ENCODE results near the gene RNF5.
"Not testable (repeated sequence)": the region's sequence is repeated elsewhere in the genome, so short reads cannot be mapped to it uniquely, and the experiment has no call there.

Gene RNF5

DNA sequence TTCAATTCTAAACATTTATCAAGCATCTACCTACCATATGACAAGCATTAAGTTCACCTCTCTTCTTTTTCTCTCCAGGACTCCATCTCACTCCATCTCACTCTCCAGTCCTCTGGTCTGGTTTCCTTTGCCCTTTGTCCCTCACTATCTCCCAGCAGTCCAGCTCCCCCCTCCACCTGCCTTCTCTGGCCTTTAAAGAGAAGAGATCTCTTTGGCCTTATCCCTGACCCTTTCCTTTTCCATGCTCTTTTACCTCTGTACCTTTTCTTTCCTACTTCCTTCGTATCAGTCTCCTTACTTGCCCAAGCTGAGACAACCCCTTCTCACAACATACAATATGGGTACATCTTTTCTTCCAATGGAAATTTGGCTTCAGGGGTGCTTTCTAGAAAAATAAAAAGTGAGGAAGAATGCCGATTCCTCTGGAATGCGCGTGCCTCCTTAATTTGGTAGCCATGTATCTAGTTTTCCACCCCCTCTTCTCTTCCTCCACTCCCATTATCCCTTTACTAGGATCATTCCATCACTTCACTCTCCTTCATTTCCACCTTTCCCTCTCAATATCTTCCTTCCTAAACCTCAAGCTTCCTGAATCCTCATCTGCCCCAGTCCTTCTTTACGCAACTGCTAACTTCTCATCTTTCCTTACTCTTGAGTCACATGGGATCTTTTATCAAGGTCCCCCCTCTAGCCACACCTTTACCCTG is 1.6 kb upstream of the RNF5 start:
- DNase-seq, result no peak

DNA sequence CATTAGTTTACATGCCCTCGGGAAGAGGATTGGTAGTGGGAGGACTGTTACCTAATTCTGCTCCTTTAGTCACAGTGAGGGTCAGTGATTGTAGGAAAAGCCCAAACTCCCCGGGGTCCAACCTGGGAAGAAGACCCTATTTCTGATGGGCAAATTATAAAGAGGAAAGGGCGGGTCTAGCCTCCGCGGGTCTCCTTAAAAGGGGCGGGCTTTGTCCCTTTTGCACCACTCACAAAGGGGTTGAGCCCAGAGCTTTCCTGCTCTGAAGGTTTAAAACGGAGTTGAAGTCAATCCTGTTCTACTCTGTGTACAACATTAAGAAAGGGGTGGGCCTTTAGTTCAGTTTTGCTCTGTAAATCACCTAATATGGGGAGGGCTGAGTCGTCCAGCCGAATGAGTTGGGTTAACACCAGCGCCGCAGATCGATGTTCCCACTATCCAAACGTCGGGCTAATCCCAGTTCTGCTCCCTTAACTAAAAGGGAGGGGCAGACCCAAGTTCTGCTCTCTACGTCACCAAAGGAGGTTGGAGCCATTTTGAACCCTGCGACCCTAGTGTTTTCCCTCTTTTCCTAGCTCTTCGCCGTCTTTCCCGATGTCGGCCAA is 920 bp upstream of the RNF5 start:
- peak; percentile 86 for DNase-seq

DNA sequence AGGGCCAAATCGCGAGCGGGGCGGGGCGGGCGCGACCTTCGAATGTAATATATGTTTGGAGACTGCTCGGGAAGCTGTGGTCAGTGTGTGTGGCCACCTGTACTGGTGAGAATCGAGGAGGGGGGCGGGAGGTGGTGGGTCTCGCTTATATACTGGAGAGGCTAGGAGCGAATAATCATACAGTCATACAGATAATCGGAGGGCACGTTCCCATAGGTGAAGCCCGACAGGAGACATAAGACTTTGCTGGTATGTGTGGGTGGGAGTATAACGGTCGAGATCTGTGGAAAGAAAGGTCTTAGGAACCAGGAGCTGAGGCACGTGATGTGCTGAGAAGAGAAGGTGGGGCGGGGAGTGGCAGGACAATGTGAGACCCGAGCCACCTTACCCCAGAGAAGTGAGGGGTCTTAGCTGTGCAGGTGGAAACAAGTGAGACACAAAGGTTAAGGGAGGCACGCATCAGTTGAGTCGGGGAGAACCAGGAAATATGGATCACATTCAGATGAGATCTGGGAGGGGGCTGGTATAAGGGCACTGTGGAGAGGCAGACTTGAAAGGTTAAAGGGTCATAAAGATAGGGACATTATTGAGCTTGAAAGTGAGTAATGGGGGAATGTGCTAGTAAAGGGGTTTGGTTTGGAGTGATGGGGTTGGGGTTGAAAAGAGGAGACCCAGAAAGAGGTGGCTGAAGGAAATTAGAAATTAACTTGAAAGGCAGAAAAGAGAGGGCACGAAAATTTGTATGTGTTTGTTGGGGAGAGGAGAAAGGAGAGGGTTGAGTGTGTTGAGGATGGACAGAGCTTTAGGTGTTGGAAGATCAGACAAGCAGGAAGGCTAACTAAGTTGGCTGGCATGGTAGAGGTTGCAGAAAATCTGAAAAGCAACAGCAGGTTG is 589 bp downstream of the RNF5 start:
- DNase-seq, result no peak

DNA sequence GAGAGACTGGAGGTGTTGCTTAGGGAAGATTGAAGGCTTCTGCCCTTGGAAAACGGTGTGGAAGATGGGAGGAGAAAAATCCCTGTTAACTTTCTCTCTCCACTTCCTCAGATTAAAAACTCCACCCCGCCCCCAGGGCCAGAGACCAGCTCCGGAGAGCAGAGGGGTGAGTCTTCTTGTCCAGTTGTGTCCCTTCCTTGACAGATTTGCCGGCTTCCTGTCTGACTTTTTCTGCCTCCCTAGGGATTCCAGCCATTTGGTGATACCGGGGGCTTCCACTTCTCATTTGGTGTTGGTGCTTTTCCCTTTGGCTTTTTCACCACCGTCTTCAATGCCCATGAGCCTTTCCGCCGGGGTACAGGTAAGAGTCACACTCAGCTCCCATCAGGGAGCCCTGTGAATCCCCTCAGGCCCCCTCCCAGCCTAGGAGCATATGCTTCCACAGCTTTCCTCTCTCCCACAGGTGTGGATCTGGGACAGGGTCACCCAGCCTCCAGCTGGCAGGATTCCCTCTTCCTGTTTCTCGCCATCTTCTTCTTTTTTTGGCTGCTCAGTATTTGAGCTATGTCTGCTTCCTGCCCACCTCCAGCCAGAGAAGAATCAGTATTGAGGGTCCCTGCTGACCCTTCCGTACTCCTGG is 1.7 kb downstream of the RNF5 start:
- DNase-seq, result no peak

DNA sequence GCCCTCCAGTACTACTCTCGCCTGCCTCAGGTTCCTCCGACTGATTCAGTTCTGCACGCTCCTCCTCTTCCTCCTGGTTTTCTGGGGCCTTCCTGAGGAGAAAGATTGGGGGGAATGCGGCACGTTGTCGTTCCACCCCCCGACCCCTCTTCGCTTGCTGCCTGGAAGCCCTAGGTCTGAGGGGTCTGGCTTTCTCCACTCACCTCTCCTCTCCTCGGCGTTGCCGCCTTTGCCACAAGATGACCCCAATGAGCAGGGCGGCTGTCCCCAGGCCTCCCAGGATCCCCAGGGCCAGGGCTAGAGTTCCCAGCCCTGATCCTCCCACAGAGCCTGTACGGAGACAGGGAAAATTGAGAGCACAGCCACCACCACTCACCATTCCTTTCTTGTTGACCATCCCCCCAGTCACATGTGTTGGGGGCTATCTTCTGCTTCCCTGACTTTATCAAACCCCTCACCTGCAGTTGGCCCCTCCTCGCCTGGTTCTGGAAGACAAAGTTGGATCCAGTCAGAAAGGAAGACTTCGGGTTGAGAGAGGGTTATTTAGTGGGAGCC is 3.0 kb downstream of the RNF5 start:
- DNase-seq, result no peak

DNA sequence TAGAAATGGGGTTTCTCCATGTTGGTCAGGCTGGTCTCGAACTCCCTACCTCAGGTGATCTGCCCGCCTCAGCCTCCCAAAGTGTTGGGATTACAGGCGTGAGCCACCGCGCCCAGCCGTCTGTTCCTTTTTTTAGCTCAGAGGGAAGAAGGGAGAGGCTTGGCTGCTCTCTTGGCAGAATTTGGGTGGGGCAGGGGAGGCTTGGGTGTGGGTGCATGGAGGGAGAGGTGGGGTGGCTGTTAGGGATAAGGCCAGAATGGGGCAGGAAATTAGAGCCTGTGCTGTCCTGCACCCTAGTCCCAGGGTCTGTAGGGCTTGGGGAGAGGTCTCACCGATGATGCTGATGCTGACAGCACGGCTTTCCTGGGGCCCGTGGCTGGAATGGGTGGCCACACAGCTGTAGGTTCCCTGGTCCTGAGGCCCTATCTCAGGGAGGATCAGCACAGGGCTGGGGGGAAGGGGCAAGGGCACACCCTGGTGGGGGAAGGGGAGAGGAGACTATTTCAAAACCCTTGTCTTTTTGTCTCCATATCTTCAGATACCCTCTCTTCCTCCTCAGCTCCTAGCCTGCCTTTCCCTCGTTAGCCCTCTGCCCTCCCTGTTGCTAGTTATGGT is 3.8 kb downstream of the RNF5 start:
- DNase-seq, result no peak

DNA sequence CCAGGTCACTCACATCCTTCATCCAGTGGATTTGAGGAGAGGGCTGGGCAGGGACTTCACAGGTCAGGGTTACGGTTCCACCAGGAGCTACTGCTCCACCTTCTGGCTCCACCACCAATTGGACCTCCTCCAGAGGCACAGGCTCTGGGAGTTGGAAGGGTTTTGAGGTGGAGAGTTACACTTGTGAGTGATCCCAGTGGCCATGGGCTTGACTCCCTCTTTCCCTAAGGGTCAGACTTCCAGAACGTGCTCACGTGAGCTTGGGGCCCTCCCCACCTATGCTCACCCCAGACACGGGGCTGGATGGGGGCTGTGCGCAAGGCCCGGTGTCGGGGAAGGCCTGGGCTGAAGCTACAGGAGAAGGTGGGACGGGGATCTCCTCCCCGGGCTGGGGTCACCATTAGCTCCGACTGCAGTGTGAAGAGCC is 4.4 kb downstream of the RNF5 start:
- no peak for DNase-seq

DNA sequence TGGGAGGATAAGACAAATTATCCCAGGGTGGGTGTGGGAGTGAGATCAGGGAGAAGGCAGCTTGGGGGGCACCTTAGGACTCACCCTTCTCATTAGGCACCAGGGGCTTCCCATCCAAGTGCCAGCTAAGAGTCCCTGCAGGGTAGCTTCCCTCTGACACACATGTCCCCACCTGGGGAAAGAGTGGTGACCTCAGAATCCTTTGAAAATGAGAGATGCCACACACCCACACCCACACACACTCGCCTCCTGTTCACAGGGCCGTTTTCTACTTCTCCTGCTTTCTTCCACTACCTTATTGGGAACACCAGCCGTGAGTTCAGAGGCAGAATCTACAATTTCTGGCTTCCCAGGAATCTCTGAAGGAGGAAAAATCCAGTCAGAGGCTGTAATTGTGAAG is 4.8 kb downstream of the RNF5 start:
- no peak for DNase-seq

DNA sequence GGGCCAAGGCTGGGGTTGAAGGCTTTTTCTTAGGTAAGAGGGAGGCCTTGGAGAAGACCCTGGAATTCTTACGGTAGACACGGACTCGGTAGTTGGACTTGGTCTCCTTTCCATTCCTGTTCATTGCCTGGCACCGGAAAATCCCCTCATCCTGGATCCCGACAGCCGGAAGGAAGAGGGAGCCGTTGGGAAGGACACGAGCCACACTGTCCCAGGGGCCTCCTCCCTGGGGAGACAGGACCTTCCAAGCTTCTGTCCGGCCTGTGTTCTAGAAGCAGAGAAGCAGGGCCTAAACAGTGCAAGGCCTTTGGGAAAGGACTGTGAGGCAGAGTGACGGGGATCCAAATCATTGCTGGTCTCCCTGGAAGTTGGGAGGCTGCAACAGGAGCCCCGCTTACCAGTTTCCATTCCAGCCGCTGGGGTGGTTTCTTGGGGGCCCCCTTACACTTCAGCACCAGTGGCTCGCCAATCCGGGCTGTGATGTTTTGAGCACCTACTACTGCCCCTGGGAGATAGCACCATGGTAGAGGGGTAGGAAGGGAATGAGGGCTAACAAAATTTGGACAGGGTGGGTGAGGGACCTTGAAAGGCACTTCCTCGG is 5.4 kb downstream of the RNF5 start:
- no peak for DNase-seq

DNA sequence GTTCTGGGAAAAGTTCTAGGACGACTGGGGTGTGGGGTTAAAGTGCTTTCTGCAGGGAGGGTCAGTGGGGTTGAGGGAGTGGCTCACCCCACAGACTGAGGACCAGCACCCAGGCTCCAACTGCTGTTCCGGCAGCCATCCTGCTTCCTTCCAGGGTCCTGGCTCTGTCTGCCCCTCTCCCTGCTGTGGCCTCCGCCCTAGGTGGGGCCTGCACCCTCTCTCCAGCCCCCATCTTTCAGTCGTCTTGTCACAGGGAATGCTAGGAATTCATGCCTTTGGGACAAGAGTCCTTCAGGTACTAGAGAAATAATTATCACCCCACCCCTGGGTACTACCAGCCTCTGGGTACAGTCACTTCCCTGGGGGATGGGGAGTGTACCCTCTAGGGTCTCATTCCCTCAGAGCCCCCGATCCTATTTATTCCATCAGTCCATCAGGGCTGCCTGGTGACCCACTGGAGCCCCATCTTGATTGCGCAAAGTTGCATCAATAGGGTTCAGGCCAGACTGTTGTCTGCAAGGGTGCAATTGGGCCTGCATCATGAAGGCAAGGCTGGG is 6.0 kb downstream of the RNF5 start, which contains the start of gene AGER:
AGER (minus strand) TSS at position 170 of the 557 bp plus-strand sequence; CDS start at position 139, 31 bp downstream.
- no peak for DNase-seq

DNA sequence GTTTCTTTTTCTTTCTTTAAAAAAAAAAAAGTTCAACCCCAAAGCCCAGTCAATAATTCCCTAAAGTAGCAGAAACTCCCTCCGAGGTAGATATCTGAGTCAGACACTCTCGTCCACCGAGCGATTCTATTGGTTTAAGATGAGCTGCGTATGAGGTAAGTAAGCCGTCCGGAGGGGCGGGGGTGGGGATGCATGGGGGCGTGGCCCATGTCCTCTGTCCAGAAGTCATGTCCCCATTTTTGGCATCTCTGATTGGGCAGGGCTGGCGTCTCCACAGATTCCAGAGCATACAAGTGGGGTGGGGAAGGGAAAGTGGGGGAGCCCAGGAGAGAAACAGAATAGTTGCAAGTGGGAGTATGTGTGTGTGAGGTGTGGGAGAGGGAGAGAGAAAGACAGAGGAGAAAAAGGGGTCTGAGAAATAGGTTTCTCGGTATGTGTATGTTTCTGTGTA is 7.5 kb downstream of the RNF5 start:
- not testable (repeated sequence) for DNase-seq

DNA sequence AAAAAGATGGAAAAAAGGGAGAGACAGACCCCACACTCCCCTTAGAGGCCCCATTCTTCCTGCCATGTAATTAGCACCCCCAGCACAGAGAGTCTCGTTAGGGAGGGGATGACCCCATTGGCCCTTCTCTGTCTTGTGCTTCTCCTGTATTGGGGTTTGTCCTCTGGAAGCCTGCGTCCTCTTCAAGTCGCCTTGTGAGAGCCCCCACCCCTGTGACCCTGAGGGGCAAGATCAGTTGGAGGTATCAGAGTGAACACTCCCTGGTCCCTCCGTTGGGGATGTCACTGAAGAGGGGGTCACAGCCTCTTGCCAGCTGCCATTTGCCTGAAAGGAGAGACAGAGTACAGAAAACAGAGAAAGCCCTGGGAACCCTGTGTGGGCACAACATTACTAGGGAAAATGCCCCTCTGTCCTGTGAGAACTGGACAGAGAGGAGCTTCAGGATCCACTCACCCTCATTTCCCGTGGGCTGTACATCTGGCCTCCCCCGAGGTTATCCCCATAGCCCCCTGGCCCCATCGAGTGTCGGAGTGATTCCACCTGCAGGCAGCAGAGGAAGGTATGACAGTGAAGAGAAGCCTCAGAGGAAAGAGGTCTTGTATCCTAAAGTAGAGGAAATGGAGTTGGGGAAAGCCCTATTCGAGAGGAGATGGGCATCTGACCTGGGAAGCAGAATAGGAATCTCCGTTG is 8.1 kb downstream of the RNF5 start:
- DNase-seq, result not testable (repeated sequence)

DNA sequence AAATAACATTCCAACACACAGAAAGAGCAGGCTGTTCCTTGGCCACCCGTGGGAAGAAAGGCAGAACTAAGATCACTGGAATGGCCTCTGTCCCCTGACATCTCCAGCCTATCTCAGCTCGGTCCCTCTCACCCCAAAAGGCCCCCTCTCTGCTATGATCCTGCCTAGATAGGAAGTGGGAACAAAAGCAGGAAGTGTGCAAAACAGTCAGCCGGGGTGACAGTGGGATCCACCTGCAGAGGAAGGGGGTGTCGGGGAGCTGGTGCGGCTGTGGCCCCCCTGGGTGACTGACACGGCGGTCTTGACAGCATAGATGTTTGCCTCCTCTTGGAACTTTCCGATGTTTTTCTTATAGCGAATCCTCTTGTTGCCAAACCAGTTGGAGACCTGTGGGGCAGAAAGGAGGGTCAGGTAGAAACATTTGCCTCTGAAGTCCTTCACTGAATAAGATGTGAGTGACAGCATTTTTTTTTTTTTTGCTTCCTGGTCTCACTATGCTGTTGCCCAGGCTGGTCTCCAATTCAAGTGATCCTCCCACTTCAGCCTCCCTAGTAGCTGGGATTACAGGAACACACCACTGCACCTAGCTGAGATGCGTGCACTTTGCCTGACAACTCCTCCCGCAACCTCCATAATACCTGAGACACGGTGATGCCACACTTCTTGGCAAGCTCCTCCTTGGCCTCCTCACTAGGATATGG is 9.0 kb downstream of the RNF5 start:
- no peak for DNase-seq

DNA sequence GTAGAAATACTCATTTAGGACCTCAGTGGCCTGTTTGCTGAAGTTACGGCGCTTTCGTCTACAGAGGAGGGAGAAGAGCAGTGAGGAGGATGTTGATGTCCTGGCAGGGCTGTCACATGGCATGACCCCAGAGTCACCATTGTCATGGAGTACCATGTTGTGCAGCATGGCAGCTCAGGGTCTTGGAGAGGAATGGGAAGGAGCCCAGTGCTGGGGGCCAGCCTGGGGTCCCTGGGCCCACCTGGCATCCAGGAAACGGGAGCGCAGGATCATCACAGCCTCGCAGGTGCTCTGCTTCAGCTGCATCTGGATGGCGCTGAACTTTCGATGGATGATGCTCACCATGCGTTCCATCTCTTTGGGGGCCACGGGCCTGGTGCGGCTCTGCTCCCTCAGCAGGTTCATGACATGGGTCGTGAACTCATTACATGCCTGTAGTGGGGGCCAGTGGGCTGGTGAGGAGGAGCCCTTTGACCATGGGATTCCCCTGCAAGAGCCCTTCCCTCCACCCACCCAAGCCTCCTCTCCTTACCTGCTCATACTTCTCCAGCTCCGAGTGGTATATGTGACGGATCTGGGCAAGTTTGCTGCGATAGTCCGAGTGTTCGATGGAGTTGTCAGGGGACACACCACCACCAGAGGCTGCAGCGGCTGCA is 9.6 kb downstream of the RNF5 start:
- DNase-seq, result not testable (repeated sequence)

DNA sequence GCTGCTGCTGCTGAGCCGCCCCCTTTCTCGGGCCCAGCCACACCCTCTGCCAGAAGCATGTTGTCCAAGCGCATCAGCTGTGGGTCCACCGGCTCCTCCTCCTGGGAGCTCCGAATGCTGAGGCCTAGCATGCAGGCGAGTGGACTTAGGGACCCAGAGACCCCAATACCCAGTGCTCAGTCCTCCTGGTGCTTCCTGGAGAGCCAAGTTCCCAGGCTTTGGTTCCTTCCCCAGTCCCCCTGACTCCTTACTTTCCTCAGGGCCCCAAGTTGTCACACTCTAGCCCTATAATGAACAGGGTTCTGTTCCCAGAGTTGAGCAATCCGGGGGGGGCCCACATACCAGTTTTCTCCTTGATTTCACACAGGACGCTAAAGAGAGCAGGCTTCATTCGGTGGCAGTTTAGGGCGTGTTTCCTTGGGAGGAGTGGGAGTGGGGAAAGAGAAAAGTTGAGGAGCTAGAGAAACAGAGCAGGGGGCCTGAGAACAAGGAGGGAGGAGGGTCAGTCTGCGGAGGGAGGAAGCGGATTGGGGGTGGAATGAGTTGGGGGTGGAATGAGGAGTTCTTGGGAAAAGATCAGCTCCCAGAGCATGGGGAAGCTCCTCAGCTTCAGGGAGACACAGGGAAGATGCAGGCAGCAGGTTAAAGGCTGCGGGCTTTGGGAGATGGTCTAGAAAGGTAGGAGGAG is 10.3 kb downstream of the RNF5 start:
- DNase-seq, result no peak

DNA sequence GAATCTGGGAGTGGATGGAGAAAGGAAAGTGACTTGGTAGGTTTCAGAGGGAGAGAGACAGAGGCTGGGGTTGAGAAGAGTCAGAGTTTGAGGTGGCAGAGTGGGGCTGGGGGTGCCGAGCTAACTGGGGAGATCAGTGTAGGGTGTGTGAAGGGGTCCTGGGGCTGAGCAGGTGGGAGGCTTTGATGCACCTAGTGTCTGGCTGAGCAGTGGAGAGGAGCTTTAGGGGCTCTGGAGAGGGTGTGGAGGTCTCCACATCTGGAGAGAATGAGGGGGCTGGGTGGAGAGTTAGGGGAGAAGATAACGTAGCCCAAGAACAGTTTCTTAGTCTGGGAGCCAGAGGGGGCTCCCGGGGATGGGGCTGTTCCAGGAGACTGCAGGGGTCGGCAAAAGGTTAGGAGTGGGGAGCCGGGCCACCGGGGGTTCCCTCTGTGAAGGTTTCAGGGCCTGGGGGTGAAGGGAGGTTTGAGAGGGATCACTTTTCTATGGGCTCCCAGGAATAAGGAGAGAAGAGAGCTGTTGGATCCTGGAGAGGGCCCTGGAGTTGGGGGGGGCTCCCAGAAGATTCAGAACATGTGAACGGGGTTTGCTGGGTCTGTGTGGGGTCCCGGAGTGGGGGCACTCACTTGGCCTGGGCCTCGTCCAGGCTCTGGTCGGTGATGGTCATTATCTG is 11.0 kb downstream of the RNF5 start:
- no peak for DNase-seq

DNA sequence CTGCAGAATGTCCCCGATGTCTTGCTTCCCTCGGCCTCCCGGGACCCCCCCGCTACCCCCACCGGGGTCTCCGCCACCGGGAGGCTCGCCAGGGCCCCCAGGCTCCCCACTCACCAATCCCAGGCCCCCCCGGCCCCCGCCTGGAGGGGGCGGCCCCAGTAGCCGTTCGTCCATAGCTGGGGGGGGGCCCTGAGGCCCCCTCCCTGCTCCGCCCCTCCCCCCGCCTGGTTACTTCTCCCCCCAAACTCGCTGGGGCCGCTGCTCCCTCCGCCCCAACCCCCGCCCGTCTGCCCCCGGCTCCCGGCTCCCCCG is 11.5 kb downstream of the RNF5 start:
- DNase-seq, result no peak

DNA sequence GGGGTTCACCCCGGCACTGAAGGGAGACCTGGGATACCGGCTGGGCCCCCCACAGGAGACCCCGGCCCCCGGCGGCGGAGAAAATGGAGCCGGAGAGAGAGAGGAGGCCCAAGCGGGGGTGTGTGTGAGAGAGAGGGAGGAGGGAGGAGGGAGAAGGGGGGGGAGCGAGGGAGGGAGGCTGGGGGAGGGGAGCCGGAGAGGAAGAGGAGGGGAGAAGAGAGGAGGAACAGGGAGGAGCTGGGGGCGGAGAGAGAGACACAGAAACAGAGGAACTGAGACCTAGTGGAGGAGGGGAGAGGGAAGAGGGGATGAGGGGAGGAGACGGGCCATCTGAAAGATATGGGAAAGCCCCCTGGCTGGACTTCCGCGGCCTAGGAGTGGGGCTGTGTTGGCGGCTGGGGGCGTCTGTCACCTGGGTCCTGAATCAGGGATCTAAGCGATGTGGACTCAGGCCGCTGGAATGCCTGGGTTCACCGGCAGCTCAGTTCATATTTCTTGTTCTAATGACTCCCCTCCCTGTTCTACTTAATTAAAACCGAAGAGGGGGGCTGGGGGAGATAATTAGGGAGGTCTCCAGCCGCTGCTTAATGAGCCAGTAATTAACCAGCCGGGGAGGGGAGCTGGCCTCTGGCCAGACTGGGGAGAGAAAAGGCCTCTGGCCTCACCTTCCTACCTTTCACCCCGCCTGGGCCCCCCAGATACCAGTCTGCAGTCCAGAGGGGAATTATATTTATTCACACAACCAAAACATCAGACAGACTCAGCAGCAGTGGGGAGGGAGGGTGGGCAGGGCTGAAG is 12.0 kb downstream of the RNF5 start, which contains the start of gene PBX2:
PBX2 (minus strand) TSS at position 149 of the 798 bp plus-strand sequence. CDS start 287 bp downstream, outside the sequence.
- peak; percentile 85 for DNase-seq
